Endometrial microvascular endothelial cells (primary cell): ENCODE results near the gene RETREG1. TPM values are rescaled to one million over a fixed set of nuclear protein-coding genes. Genes with fewer than 3 reads are reported as not detected.

Source experiments
- in situ Hi-C: cut with HindIII; loops from 2 replicates; pipeline ENCODE4 v1.10.0; 2017; ENCODE audit warnings: low sequenced_read_pairs, low pct_unique_long_range_greater_than_20kb; ENCODE audit errors: inconsistent ontology term
- total RNA-seq: library from RNA; depleted of rRNA; stranded (reverse); fragments of >200 nt; gene quantifications from one replicate; pipeline ENCODE4 v1.2.3, GENCODE V29; 2015; ENCODE audit errors: inconsistent ontology term

Gene RETREG1
- total RNA-seq, 1 donor from 2014 or later: not detected

DNA sequence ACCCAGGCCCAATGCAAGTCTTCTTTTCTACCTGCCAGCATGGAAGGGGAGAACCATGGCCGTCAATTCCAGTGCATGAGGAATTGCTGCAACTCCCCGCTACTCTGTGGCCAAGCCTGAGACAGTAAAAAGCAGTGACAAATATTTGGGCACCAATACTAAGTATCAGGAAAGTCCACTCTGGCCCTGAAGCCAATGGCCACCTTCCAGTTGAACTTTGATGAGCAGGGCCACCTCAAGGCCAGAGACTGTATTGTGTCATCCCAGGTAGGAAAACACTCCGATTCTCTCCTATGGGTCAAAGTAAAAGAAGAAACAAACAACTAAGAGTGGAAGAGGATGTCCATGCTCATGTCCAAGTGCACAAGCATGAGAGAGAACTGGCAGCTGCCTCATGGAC lies 27.1 kb downstream of the RETREG1 start:
- in situ Hi-C loops: no loop called here

DNA sequence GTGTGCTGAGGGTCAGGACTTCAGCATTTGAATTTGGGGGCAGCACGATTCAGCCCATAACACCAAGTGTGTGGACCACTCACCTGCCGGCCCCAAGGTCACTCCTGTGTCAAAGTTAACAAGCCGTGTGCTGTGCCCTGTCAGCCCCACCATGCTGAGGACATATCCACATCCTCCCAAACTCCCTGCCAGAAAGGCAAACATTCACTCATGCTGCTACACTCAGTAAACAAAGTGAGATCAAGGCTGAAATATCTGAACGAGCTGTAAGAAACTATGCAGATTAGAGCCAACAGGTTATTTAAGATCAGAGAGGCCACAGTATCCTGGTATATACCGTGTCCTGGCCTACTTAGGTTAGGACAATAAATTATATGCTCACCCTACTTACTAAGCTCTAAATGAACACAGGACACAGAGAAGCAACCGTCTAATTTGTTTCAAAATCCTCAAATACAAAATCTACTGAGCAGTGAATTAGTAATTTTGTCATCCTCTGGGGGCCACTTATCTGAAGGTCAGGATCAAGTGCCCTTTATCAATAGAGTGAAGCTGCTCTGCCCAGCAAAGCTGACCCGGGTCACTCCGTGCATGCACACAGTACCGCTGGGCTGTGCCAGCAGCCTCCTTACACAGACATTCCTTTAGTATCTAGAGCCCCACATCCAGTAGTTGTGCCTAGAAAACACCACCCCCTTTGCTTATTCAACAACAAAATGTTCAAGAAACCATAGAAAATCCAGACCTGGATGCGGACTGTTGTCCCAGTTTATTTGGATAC lies 28.2 kb downstream of the RETREG1 start:
- in situ Hi-C loops: no loop called here

DNA sequence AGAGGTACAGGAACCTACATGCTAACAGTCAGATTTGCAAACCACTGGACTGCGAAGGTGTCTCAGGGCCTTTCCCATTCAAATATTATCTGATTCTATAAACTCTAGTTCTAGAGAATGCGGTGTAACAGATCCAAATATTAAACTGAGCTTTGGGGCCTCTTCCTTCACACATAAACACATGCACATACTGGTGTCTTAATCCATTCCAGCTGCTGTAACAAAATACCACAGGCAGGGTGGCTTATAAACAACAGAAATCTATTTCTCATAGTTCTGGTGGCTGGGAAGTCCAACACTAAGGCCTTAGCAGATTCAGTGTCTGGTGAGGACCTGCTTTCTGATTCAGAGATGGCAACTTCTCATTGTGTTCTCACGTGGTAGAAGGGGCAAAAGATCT lies 30.2 kb downstream of the RETREG1 start:
- in situ Hi-C loops: no loop called here

DNA sequence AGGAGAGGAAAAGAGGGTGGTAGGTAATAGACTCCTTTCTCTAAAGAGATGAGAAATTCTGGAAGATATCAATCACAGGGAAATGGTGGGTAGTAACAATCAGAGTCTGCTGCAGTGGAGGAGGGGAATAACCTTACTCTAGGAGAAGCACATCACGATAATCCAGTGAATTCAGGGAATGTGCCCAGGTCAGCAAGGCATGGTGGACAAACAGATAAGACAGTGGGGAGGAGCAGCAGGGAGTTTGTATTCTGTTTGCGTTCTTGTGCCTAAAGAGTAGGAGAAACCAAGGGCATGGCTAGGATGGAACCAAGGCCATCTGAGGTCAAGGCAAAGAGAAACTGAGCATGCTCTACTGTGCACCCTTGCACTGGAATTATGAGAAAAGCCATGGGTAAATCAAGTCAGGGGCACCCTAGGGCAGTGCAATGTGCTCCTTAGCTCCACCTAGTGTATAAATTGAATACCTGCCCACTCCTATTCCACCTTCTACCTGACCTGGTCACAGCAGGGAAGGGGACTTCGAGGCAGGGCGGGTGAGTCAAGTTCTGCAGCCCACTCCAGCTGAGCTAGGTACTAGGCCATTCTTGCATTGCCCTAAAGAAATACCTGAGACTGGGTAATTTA lies 31.6 kb downstream of the RETREG1 start:
- in situ Hi-C loops: no loop called here

DNA sequence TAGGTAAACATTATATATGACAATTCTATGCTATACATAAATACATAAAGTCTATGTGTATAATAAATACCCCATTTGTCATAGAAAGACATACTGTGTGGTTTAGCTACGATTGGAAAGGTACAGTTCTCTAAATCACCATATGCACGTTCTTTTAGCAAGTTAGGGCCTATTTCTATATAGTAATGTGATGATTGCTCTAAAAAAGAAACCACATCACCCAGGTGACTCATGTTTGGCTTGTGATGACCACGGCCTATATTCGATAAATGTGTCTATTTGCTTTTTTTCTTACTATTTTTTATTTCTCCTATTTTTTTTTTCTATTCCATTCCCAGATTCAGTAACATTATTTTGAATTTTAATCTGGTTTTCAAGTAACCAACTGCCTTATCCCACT lies 34.7 kb downstream of the RETREG1 start:
- in situ Hi-C loops: no loop called here

DNA sequence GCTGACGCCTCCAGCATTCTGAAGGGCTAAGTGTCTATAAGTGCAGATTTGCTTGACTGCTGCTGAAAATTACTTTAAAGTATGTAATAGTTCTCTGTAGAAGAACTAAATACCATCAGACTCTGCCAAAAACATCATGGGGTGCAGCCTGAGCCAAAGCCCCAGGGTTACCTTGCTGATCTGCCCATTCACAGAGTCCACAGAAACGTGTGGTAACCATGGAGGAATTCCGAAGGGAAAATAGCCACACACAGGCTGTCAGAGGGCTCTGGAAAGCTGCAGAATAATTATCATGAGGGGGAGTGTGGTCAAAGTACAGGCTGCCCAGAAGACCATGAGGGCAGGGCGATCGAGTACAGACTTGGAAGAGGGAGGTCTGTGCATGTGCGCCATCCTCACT lies 36.4 kb downstream of the RETREG1 start:
- in situ Hi-C loops: no loop called here

DNA sequence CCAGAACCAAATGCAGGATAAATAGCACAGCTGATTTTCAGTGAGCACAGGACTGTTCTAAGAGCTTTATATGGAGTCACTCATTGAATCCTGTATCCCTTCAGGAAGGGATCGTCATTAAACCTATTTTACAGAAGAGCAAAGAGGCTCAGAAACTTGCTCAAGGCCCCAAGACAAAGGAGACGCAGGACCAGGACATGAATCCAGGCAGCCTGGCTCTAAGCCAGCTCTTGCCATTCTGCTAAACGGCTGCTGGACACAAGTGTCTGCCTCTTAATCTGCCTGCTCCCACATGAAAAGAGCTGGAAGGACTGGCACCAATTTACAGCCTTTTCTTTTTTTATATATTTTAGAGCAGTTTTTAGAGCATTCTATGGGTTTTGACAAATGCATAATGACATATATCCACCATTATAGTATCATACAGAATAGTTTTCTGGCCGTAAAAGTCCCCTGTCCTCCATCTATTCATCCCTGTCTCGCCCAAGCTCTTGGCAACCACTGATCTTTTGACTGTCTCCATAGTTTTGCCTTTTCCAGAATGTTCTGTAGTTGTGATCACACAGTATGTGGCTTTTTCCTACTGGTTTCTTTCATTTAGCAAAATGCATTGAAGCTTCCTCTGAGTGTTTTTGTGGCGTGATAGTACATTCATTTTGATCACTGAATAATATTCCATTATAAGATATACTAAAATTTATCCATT lies 37.5 kb downstream of the RETREG1 start:
- in situ Hi-C loops: no loop called here

DNA sequence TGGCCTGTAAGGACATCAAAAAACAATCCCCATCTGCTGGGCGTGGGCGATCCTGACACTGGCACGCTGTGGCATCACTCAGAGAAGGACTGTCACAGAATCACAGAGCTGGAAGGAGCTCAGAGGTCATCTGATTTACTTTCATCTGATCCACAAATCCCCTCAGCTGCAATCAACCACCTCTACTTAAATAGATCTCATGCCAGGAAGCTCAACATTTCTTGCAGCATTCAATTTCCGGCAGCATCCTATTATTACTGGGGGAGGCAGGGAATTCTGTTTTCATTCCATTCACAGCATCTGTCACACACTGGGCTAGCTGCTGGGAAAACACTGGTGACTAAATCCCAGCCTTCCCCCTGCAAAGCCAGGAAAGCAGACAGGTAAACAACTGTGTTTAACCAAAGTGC lies 38.3 kb downstream of the RETREG1 start:
- in situ Hi-C loops: no loop called here

DNA sequence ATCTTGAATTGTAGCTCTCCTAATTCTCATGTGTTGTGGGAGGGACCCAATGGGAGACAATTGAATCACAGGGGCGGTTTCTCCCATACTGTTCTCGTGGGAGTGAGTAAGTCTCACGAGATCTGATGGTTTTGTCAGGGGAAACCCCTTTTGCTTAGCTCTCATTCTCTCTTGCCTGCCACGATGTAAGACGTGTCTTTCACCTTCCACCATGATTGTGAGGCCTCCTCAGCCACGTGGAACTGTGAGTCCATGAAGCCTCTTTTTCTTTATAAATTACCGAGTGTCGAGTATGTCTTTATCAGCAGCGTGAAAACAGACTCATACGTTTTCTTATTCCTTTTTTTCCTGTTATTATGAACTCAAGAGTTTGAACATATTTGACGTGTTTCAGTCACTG lies 39.1 kb downstream of the RETREG1 start:
- in situ Hi-C loops: no loop called here

DNA sequence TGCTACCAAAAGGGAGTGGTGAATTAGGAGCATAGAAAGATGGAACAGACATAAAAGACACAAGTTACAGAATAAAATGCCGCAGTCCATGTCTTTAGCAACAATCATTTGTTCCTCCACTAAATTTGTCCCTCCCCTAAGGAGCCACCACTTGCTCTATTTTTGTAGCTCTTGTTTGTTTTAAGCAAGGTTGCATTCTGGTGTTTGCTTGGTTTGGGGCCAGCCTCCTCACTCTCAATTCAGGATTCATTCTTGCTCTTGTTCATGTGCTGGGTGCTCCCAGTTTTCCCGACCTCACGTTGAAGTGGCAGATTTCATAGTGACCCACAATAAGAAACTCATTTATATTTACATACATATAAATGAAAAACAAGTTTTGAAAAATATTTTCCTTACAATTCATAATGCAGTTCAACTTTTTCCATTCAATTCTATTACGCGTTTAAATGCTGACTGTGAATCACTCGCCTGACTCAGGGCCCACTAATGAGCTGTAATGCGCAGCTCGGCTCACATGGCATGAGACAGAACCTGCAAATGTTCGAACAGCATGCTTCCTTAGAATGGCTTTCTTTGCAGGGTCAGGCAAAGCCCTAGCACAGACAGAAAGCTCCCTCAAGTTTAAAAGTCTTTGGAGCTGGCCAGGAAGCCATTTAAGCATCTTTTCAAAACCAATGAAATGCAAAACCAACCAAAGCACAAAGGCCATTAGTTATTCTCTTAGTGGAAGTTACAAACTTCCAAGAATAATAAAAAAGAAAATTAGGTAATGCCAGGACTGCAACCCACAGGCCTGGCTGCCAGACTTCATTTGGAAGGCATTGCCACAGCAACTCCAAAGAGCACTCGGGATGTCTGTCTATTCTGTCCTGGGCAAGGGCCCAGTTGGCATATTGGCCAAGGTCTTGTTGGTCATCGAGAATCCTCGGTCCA lies 41.7 kb downstream of the RETREG1 start:
- in situ Hi-C loops: no loop called here

DNA sequence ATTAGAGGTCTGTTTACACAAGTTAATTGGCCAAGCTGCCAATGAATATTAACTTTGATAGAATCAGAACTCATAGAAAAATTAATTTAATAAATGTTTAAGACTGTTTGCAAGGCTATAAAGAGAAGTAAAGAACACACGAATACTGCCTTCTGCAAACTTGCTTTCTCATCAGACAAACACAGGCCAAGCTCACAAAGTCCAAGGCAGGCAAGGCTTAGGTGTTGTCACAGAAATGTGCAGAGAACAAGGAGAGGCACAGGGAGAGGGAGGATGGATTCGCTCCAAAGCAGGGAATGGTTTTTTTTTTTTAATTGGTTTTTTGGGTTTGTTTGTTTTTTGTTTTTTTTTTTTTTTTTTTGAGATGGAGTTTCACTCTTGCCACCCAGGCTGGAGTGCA lies 43.4 kb downstream of the RETREG1 start:
- in situ Hi-C loops: no loop called here

DNA sequence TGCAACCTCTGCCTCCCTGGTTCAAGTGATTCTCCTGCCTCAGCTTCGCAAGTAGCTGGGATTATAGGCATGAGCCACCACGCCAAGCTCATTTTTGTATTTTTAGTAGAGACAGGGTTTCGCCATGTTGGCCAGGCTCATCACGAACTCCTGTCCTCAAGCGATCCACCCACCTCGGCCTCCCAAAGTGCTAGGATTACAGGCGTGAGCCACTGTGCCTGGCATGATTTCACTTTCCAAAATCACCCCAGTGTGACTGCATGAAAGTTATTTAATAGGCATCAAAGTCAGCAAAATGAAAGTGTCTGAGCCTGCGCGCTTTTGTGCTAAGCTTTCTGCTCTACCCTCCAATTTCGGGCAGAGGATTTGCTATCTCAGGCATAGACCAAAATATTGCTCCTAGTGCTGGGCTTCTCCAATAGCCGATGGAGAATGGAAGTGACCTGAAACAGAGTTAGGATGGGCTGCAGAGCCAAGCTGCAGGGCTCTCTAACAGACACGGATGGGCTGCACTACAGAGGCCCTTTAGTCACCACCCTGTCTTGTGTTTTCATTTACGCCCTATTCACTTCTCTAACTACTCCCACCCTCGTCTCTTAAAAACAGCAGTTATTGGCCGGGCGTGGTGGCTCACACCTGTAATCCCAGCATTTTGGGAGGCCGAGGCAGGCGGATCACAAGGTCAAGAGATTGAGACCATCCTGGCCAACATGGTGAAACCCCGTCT lies 44.3 kb downstream of the RETREG1 start:
- in situ Hi-C loops: no loop called here

DNA sequence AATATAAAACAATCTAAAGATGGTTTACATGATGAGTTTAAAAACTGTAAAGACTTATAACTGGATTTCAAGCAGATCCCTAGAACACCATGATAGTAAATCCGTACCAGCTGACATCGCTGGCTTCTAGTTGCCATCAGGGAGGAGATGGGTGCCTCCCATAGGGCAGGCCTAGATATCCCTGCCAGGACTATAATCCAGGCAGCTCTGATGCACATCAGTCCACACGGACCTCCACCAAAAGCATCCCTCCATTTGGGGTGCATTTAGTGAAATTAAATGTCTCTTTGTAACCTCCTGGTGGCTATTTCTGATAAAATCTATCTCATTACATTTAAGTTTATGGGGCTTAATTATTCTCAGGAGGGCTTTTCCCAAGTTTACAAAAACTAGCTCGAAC lies 45.8 kb downstream of the RETREG1 start:
- in situ Hi-C loops: no loop called here

DNA sequence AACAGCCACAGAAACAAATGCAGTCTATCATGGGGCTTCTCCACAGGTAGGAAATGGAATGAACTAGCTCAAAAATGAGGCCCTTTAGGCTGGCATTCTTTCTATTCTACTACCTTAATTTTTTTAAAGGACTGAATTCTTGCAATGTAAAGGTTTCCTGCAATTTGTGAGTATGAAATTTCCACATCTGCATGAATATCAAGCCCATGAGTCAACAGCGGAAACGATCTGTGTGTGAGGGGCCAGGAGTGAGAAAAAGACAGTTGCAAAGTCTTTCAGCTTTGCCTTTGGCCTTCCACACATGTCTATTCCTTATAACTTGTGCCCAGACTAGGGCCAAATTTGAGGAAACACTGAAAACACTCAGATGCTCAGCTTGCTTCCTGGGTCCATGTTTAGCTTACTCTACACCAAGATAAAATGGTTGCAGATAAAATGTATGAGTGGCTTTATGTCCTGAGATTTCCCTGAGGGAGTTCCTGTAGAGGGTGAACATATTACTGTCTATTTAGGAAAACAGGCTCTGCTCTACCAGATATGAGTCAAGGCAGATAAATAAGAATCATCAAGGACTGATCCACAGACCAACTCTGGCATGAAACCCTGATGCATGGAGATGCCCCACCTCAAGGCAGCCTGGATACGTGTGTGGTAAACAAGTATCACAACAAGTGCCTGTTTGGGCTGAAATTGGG lies 46.5 kb downstream of the RETREG1 start:
- in situ Hi-C loops: no loop called here

DNA sequence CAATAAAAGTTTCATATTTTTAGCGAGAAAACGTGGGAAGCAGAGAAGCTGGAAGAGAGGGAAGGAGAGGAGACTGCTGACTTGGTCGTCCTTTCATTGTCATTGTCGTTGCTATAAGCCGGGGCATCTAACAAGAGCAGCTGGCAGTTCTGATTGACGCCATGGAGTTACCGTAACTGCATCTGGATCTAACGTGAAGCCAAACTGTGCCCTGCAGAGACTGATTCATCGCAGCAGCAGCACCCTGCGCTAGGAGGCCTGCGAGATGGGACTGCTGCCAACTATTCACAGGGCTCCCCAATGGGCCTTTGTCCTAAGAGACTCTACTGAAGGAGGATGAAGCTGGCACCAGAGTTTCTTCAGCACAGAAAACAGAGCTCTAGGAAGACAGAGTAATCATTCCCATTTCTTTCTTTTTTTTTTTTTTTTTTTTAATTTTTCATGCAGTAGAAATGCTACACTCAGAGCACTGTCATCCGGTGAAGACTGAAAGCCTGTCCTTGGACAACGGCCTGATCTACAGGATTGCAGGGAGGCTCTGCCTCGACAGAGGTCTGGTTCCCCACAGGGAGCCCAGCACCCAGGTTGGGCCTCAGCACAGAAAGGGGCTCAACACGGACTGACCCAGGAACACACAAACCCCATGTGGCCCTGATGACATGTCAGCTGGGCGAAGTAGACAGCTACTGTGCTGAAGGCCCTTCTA lies 47.8 kb downstream of the RETREG1 start:
- in situ Hi-C loops: no loop called here

DNA sequence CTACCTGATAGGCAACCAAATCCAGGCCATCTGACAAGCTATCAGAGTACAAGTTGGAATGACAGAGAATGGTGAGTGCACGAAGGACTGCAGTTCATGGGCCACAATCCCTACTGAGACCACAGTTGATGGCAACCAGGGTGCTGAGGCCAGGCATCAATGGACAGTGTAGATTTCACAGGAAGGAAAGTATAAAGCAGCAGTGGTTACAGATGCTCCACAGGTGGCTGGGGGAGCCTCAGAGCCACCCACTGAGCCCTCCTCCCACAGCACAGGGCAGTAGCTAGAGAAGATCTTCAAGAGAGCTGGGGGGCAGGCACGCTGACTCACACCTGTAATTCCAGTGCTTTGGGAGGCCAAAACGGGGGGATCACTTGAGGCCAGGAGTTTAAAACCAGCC lies 49.4 kb downstream of the RETREG1 start:
- in situ Hi-C loops: no loop called here

DNA sequence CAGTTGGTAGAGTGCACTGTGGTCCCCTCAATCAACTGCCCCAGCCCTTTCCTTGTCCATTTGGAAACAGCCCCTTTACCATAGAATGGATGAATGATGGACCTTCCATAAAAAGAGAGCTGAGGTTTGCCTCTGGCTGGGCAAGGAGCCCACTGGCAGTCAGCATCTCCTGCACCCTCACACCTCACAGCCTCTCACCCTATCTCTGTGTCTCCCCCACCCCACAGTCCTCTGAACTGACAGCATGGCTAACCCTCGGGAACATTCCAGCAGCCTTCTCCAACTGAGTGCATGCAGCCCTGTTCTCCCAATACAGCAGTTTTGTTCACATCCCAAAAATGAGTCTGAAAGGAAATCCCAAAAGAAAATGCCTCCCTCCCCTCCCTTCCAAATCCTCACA lies 51.7 kb downstream of the RETREG1 start:
- in situ Hi-C loops: no loop called here
